GM18909 (cell line): Measurements from ENCODE around the gene TIGD2.
"Not testable (repeated sequence)": the region's sequence is repeated elsewhere in the genome, so short reads cannot be mapped to it uniquely, and the experiment has no call there.

Experiments used
- ATAC-seq: cut with Tn5 transposase; IDR thresholded peaks from one replicate; pipeline ENCODE4 v1.9.1; 2021; ENCODE audit warnings: mild to moderate bottlenecking; ENCODE audit not compliant: unreplicated experiment, poor library complexity

Gene TIGD2

GRCh38 chr4:89117115-89117514, 5.8 kb downstream of the TIGD2 start:
- ATAC-seq, result no peak

- no peak for ATAC-seq
These were observed 7.8 kb downstream of the TIGD2 start for GRCh38 chr4:89119166-89119565.

- ATAC-seq, result no peak
These were observed 8.5 kb downstream of the TIGD2 start for GRCh38 chr4:89119836-89120235.

GRCh38 chr4:89121387-89122068, 10.2 kb downstream of the TIGD2 start:
- no peak for ATAC-seq

- ATAC-seq, result no peak
These were observed 12.1 kb downstream of the TIGD2 start for GRCh38 chr4:89123451-89123851.

- no peak for ATAC-seq
These were observed 14.8 kb downstream of the TIGD2 start for GRCh38 chr4:89125901-89126782.

GRCh38 chr4:89129080-89129640, 17.8 kb downstream of the TIGD2 start:
- no peak for ATAC-seq

- no peak for ATAC-seq
These were observed 23.5 kb downstream of the TIGD2 start for GRCh38 chr4:89134775-89135319.

GRCh38 chr4:89136525-89136924, 25.2 kb downstream of the TIGD2 start:
- no peak for ATAC-seq

GRCh38 chr4:89137231-89137630, 25.9 kb downstream of the TIGD2 start:
- ATAC-seq, result no peak

GRCh38 chr4:89137695-89138094, 26.4 kb downstream of the TIGD2 start:
- ATAC-seq, result no peak

GRCh38 chr4:89140168-89140759, 28.9 kb downstream of the TIGD2 start:
- ATAC-seq, result no peak

GRCh38 chr4:89142691-89143669, 31.6 kb downstream of the TIGD2 start:
- peak; percentile 95 for ATAC-seq

GRCh38 chr4:89144652-89145051, 33.3 kb downstream of the TIGD2 start:
- ATAC-seq, result not testable (repeated sequence)

GRCh38 chr4:89146196-89146595, 34.9 kb downstream of the TIGD2 start:
- ATAC-seq, result no peak

- no peak for ATAC-seq
These were observed 41.6 kb downstream of the TIGD2 start for GRCh38 chr4:89152972-89153371.

- ATAC-seq, result no peak
These were observed 45.0 kb downstream of the TIGD2 start for GRCh38 chr4:89156174-89156914.

GRCh38 chr4:89157488-89158024, 46.2 kb downstream of the TIGD2 start:
- ATAC-seq, result no peak
